Spinal cord (tissue), 10 donors: Measurements from ENCODE around the gene TTC22. TPM values are rescaled to one million over a fixed set of nuclear protein-coding genes. Genes with fewer than 3 reads are reported as not detected.

Source experiments
- DNase-seq, 6 donors: peaks; one replicate each; pipeline versions ENCODE4 v3.0.0 to v3.0.0-alpha.2; 2013 to 2015; ENCODE audit warnings: low spot score in 6 of 6, low read depth in 4 of 6
- H3K27ac ChIP-seq: one replicate; pipeline ENCODE4 v1.5.1; 2013; ENCODE audit warnings: low read depth, low read length, control low read depth
- H3K27me3 ChIP-seq: one replicate; pipeline ENCODE4 v1.6.1; 2013; ENCODE audit warnings: low read length; ENCODE audit not compliant: control insufficient read depth, insufficient read depth
- H3K36me3 ChIP-seq: one replicate; pipeline ENCODE4 v1.6.1; 2013; ENCODE audit warnings: low read length; ENCODE audit not compliant: control insufficient read depth, insufficient read depth
- H3K4me1 ChIP-seq: one replicate; pipeline ENCODE4 v1.6.1; 2013; ENCODE audit warnings: low read length; ENCODE audit not compliant: control insufficient read depth, insufficient read depth
- H3K4me3 ChIP-seq: one replicate; pipeline ENCODE4 v1.5.1; 2013; ENCODE audit warnings: low read depth, low read length, control low read depth
- H3K9me3 ChIP-seq: one replicate; pipeline ENCODE4 v1.6.1; 2013; ENCODE audit warnings: low read length; ENCODE audit not compliant: control insufficient read depth, insufficient read depth
- WGBS: methylation state at CpG from one replicate; pipeline ENCODE4 v1.1.5; 2013; ENCODE audit warnings: missing lambda C conversion rate; ENCODE audit not compliant: insufficient coverage; 5-methylcytosine and 5-hydroxymethylcytosine counted together
- polyA plus RNA-seq, 2 donors: library from polyadenylated mRNA; unstranded; fragments of 120-200 nt; gene quantifications; one replicate each; pipeline ENCODE4 v1.2.1, GENCODE V29; 2013; ENCODE audit not compliant: insufficient read length in 2 of 2
- total RNA-seq, 2 donors: library from RNA; depleted of rRNA in 1 of 2; stranded (reverse); fragments of 120-200 nt in 1 of 2; fragments of >200 nt in 1 of 2; gene quantifications; one replicate each; pipeline versions ENCODE4 v1.2.3 to v1.2.4, GENCODE V29; 2013 to 2014
- donor health status: healthy.

TTC22 gene
- total and polyA plus RNA-seq, 4 donors = 0.59 to 2.0 (median 1.3) TPM

- H3K36me3 ChIP-seq = no peaks in the 10 kb centered on the region
- H3K27me3 ChIP-seq = peaks cover 28% of the 10 kb centered on the region
- no peaks in the 10 kb centered on the region for H3K9me3 ChIP-seq
- WGBS = 80% methylated on average over 4 of the region's 4 CpGs
- H3K4me1 ChIP-seq = peaks cover 21% of the 10 kb centered on the region
- DNase-seq = no peak
- no peak overlapping the region for H3K4me3 ChIP-seq
- H3K27ac ChIP-seq = no peak overlapping the region
Observed at GRCh38 chr1:54803761-54804470, 2.8 kb upstream of the TTC22 start.

GRCh38 chr1:54800041-54800898, 853 bp downstream of the TTC22 start:
- DNase-seq = no peak
- H3K27ac ChIP-seq = no peak overlapping the region
- no peaks in the 10 kb centered on the region for H3K36me3 ChIP-seq
- 30% methylated on average over 39 of the region's 39 CpGs for WGBS
- no peaks in the 10 kb centered on the region for H3K9me3 ChIP-seq
- peak overlapping the region; percentile 4 for H3K4me3 ChIP-seq
- H3K4me1 ChIP-seq = peaks cover 17% of the 10 kb centered on the region
- H3K27me3 ChIP-seq = peaks cover 29% of the 10 kb centered on the region

GRCh38 chr1:54798769-54799641, 2.1 kb downstream of the TTC22 start:
- Histone ChIP-seq H3K4me3 (no peak overlapping the region), H3K4me1 (peaks cover 25% of the 10 kb centered on the region), H3K36me3 (no peaks in the 10 kb centered on the region), H3K27me3 (peaks cover 29% of the 10 kb centered on the region), H3K9me3 (no peaks in the 10 kb centered on the region), H3K27ac (no peak overlapping the region)
- no peak for DNase-seq
- WGBS = 78% methylated on average over 5 of the region's 6 CpGs

- no peaks in the 10 kb centered on the region for H3K9me3 ChIP-seq
- DNase-seq = no peak
- peaks cover 29% of the 10 kb centered on the region for H3K27me3 ChIP-seq
- no peaks in the 10 kb centered on the region for H3K36me3 ChIP-seq
- WGBS = 68% methylated on average over 2 of the region's 3 CpGs
- H3K4me1 ChIP-seq = peaks cover 26% of the 10 kb centered on the region
- H3K27ac ChIP-seq = no peak overlapping the region
- H3K4me3 ChIP-seq = no peak overlapping the region
Observed at GRCh38 chr1:54798206-54798605, 2.9 kb downstream of the TTC22 start.

- H3K9me3 ChIP-seq = peaks cover 2% of the 10 kb centered on the region
- peaks cover 38% of the 10 kb centered on the region for H3K4me1 ChIP-seq
- 100% methylated on average over 1 of the region's 2 CpGs for WGBS
- H3K27ac ChIP-seq = no peak overlapping the region
- H3K36me3 ChIP-seq = no peaks in the 10 kb centered on the region
- H3K27me3 ChIP-seq = peaks cover 26% of the 10 kb centered on the region
- no peak for DNase-seq
- H3K4me3 ChIP-seq = no peak overlapping the region
Observed at GRCh38 chr1:54796902-54797301, 4.2 kb downstream of the TTC22 start.

- DNase-seq = no peak
- Histone ChIP-seq H3K36me3 (no peaks in the 10 kb centered on the region), H3K4me3 (no peak overlapping the region), H3K27ac (no peak overlapping the region), H3K4me1 (peaks cover 32% of the 10 kb centered on the region), H3K9me3 (peaks cover 2% of the 10 kb centered on the region), H3K27me3 (peaks cover 16% of the 10 kb centered on the region)
- WGBS = 91% methylated on average over 17 of the region's 18 CpGs
Observed at GRCh38 chr1:54795841-54796468, 5.2 kb downstream of the TTC22 start.

GRCh38 chr1:54795356-54795665, 5.8 kb downstream of the TTC22 start:
- WGBS = 86% methylated on average over 1 of the region's 4 CpGs
- Histone ChIP-seq H3K27ac (no peak overlapping the region), H3K4me1 (peaks cover 30% of the 10 kb centered on the region), H3K36me3 (no peaks in the 10 kb centered on the region), H3K4me3 (no peak overlapping the region), H3K27me3 (peaks cover 11% of the 10 kb centered on the region), H3K9me3 (peaks cover 2% of the 10 kb centered on the region)
- no peak for DNase-seq

- DNase-seq = peak in 1 of 6 donors; percentile 69
- Histone ChIP-seq H3K27me3 (peaks cover 6% of the 10 kb centered on the region), H3K36me3 (no peaks in the 10 kb centered on the region), H3K4me1 (peaks cover 30% of the 10 kb centered on the region), H3K9me3 (peaks cover 2% of the 10 kb centered on the region), H3K4me3 (no peak overlapping the region), H3K27ac (no peak overlapping the region)
- WGBS = 76% methylated on average over 2 of the region's 4 CpGs
Observed at GRCh38 chr1:54794451-54795355, 6.4 kb downstream of the TTC22 start.
